ENCODE measurements around the gene ARSG. TPM values are rescaled to one million over a fixed set of nuclear protein-coding genes. Genes with fewer than 3 reads are reported as not detected.
"Not testable (repeated sequence)": the region's sequence is repeated elsewhere in the genome, so short reads cannot be mapped to it uniquely, and the experiment has no call there.

ARSG gene
- polyA plus RNA-seq, 1 donor (not counting 4 experiments of a cell fraction or from before 2014, with no cell fraction given), result 0.41 TPM

DNA sequence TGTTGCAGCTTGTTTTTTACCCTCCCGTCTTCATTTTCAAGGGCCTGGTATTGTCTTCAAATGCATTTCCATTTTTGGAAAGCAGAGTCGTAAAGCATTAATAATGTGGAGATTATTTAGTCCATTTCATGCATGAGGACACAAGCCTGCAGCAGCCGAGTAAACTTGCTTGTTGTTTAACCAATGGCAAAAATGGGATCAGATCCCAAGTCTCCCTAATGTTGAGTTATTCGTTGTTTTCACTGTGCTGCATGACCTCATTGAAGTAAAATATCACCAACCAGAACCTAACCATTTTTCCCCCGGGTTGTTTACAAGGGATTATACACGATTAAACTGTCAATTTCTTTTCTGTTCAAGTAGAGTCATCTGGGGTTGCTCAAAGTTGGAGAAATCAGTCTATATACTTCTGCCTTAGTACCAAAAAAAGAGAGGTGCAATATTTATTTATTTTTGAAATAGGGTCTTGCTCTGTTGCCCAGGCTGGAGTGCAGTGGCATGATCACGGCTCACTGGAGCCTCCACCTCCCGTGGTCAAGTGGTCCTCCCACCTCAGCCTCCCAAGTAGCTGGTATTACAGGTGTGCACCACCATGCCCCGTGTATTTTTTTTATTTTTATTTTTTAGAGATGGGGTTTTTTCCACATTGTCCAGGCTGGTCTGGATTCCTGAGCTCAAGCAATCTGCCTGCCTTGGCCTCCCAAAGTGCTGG, 31.1 kb upstream of the ARSG start:
- Histone ChIP-seq H3K79me2 (ENCODE audit: control insufficient read depth, insufficient read depth, low read length) (no peaks in the 10 kb centered on the region), H3K9ac (ENCODE audit: control insufficient read depth, extremely low read depth, insufficient read depth, low read length) (no peak overlapping the region), H3K4me1 (ENCODE audit: control insufficient read depth, extremely low read depth, insufficient read depth, low read length) (peaks cover 3% of the 10 kb centered on the region), H3K27me3 (ENCODE audit: control insufficient read depth, extremely low read depth, insufficient read depth, low read length) (no peaks in the 10 kb centered on the region), H2AFZ (ENCODE audit: control insufficient read depth, low read length) (no peak overlapping the region), H4K20me1 (ENCODE audit: control insufficient read depth, extremely low read depth, insufficient read depth, low read length) (no peaks in the 10 kb centered on the region), H3K27ac (ENCODE audit: control insufficient read depth, insufficient read depth, low read length) (no peak overlapping the region), H3K36me3 (ENCODE audit: control insufficient read depth in 2 of 2, extremely low read depth in 1 of 2, insufficient read depth in 2 of 2, low read length in 2 of 2) (peaks cover 0 to 5% of the 10 kb centered on the region in 2 experiments), H3K9me1 (ENCODE audit: control insufficient read depth, extremely low read depth, insufficient read depth, low read length) (no peaks in the 10 kb centered on the region), H3K9me3 (ENCODE audit: control insufficient read depth, low read depth, low read length) (no peaks in the 10 kb centered on the region), H3K4me3 (ENCODE audit: control insufficient read depth in 2 of 3, extremely low read depth in 1 of 3, insufficient read depth in 2 of 3, low read depth in 1 of 3, low read length in 3 of 3) (no peak overlapping the region), H3K4me2 (ENCODE audit: control insufficient read depth, extremely low read depth, insufficient read depth, low read depth, low read length) (no peak overlapping the region)
- TF ChIP-seq, protein P1, sequence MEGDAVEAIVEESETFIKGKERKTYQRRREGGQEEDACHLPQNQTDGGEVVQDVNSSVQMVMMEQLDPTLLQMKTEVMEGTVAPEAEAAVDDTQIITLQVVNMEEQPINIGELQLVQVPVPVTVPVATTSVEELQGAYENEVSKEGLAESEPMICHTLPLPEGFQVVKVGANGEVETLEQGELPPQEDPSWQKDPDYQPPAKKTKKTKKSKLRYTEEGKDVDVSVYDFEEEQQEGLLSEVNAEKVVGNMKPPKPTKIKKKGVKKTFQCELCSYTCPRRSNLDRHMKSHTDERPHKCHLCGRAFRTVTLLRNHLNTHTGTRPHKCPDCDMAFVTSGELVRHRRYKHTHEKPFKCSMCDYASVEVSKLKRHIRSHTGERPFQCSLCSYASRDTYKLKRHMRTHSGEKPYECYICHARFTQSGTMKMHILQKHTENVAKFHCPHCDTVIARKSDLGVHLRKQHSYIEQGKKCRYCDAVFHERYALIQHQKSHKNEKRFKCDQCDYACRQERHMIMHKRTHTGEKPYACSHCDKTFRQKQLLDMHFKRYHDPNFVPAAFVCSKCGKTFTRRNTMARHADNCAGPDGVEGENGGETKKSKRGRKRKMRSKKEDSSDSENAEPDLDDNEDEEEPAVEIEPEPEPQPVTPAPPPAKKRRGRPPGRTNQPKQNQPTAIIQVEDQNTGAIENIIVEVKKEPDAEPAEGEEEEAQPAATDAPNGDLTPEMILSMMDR (optimal IDR thresholded peaks at IDR 0.05 in 1 of 3, IDR thresholded peaks at IDR 0.05 in 1 of 3, conservative IDR thresholded peaks at IDR 0.05 in 1 of 3; ENCODE audit: extremely low read depth in 1 of 3, insufficient read depth in 2 of 3, low read length in 3 of 3), result no peak
- no peak for TF ChIP-seq EZH2 (IDR thresholded peaks at IDR 0.05; ENCODE audit: low read length)
- no peak for FAIRE-seq
- dilution Hi-C loops (cut with MboI; ENCODE audit: extremely low pct_ligation_motif_present, low sequenced_read_pairs), result no loop called here
- DNase-seq (ENCODE audit: low read depth, low spot score), result no peak

DNA sequence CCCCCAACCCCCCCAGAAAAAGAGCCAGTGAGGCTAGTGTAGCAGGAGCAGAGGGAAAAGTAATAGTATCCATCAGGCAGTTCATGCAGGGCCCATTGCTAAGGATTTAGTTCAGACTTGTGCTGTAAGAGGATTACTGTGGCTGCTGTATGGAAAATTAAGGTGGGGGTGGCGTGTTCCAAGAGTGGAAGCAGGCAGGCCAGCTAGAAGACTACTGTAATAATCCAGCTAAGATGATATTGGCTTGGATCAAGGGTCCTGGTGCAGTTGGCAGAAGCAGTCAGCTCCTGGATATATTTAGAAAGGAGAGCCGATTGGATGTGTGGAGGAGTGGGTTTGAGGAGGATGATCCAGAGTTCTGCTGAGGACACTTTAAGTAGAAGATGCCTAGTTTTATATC, 28.8 kb upstream of the ARSG start:
- H3K27ac ChIP-seq (ENCODE audit: control insufficient read depth, insufficient read depth, low read length); H3K9me3 ChIP-seq (ENCODE audit: control insufficient read depth, low read depth, low read length); H4K20me1 ChIP-seq (ENCODE audit: control insufficient read depth, extremely low read depth, insufficient read depth, low read length); H3K4me1 ChIP-seq (ENCODE audit: control insufficient read depth, extremely low read depth, insufficient read depth, low read length); H3K36me3 ChIP-seq (ENCODE audit: control insufficient read depth in 2 of 2, extremely low read depth in 1 of 2, insufficient read depth in 2 of 2, low read length in 2 of 2); H2AFZ ChIP-seq (ENCODE audit: control insufficient read depth, low read length); DNase-seq (ENCODE audit: low read depth, low spot score); H3K9me1 ChIP-seq (ENCODE audit: control insufficient read depth, extremely low read depth, insufficient read depth, low read length); H3K4me3 ChIP-seq (ENCODE audit: control insufficient read depth in 2 of 3, extremely low read depth in 1 of 3, insufficient read depth in 2 of 3, low read depth in 1 of 3, low read length in 3 of 3); H3K27me3 ChIP-seq (ENCODE audit: control insufficient read depth, extremely low read depth, insufficient read depth, low read length); H3K9ac ChIP-seq (ENCODE audit: control insufficient read depth, extremely low read depth, insufficient read depth, low read length); H3K79me2 ChIP-seq (ENCODE audit: control insufficient read depth, insufficient read depth, low read length); FAIRE-seq; H3K4me2 ChIP-seq (ENCODE audit: control insufficient read depth, extremely low read depth, insufficient read depth, low read depth, low read length); dilution Hi-C loops (cut with MboI; ENCODE audit: extremely low pct_ligation_motif_present, low sequenced_read_pairs): not testable (repeated sequence)
